GM12892 (cell line): Measurements from ENCODE around the gene LNX1.

Experiments used
- POLR2A ChIP-seq: IDR thresholded peaks from 2 replicates; pipeline ENCODE4 v1.6.1; 2011; ENCODE audit warnings: low read depth, low read length, control low read depth
- POLR2AphosphoS5 ChIP-seq: IDR thresholded peaks from 2 replicates; pipeline ENCODE4 v1.6.1; 2011; ENCODE audit warnings: low read depth, low read length, control low read depth
- TAF1 ChIP-seq: IDR thresholded peaks from 2 replicates; pipeline ENCODE4 v1.6.1; 2011; ENCODE audit warnings: low read depth, mild to moderate bottlenecking, control low read depth, low read length, borderline replicate concordance

DNA sequence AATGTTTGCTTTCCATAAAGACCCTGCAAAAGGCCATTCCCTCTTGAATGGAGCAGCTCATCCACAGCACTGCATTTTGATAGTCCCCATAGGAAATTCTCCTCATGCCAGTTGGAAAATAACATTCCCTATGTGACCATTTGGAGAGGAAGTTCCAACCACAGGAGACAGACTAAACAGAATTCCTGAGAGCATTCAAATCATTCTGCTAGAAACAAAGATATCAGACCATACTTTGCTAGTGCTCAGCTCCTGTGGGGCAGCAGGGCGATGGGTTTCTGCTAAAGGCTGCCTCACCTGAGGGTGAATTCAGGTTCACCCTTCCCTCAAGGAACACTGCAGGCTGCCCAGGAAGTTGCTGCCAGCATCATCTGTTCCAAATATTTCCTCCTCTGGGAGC is 58.8 kb downstream of the LNX1 start:
- no peak for TF ChIP-seq POLR2A
- TF ChIP-seq TAF1: no peak
- TF ChIP-seq POLR2AphosphoS5: no peak
